HCT116 (cell line): Measurements from ENCODE around the gene ERC2. TPM values are rescaled to one million over a fixed set of nuclear protein-coding genes. Genes with fewer than 3 reads are reported as not detected.

Experiments used
- ATAC-seq: fragments of 200-7000 bp; cut with Tn5 transposase; 2 replicates; pipeline ENCODE4 v1.9.1; 2020; ENCODE audit warnings: mild to moderate bottlenecking, moderate library complexity
- BruUV-seq: library from RNA; stranded (reverse); fragments of 400-500 nt; replicated peaks from 2 replicates; lab custom pipeline; 2021; lab: Mats Ljungman, UMichigan
- CTCF ChIA-PET: fragments of 300-600 bp; sonication (Branson Sonifier 250); formaldehyde crosslinking; loops from one replicate; lab custom pipeline; 2021; ENCODE audit warnings: antibody characterized with exemption; lab: Charles Lee
- POLR2A ChIA-PET: fragments of 300-600, 350-600 bp; sonication (Branson Sonifier 250); formaldehyde crosslinking; loops from one replicate; lab custom pipeline; 2021; ENCODE audit warnings: antibody characterized with exemption; lab: Charles Lee
- RAD21 ChIA-PET, 2 experiments: fragments of 300-600 bp; sonication (Branson Sonifier 250); formaldehyde crosslinking; loops; one replicate each; lab custom pipeline; 2023; ENCODE audit warnings: low total read pairs in 2 of 2; ENCODE audit not compliant: uncharacterized antibody in 2 of 2, unreplicated experiment in 2 of 2, low non-redundant PET in 1 of 2; lab: Charles Lee
- DNase-seq: peaks from one replicate; pipeline ENCODE4 v3.0.0-alpha.2; 2010; ENCODE audit warnings: low read depth, low spot score
- H2AFZ ChIP-seq: fragments of 200-600 bp; shearing (Covaris generic), sonication (generic); 2 replicates; pipeline ENCODE4 v1.6.1; 2017; ENCODE audit warnings: low read depth, mixed run types, mixed read lengths, antibody characterized with exemption, low read length; ENCODE audit not compliant: poor library complexity, severe bottlenecking
- H3K27ac ChIP-seq: 2 replicates; pipeline ENCODE4 v1.5.1; 2012; ENCODE audit warnings: low read depth, low read length
- H3K27me3 ChIP-seq: fragments of 200-600 bp; sonication (generic); 2 replicates; pipeline ENCODE4 v1.6.1; 2016; ENCODE audit warnings: mixed run types, low read length, mixed read lengths; ENCODE audit not compliant: insufficient read depth
- H3K36me3 ChIP-seq, 2 experiments: fragments of 200-500 bp in 1 of 2; fragments of 200-600 bp in 1 of 2; sonication (Bioruptor generic) in 1 of 2; sonication (generic) in 1 of 2; 2 replicates each; pipeline versions ENCODE4 v1.5.1 to v1.6.1; 2014 to 2016; ENCODE audit warnings: low read length in 2 of 2, inconsistent platforms in 1 of 2, mixed read lengths in 1 of 2, mixed run types in 1 of 2; ENCODE audit not compliant: insufficient read depth in 2 of 2, control insufficient read depth in 1 of 2
- H3K4me1 ChIP-seq, 2 experiments: fragments of 200-600 bp in 1 of 2; sonication (generic) in 1 of 2; 2 replicates each; pipeline versions ENCODE4 v1.5.1 to v1.6.1; 2012 to 2017; ENCODE audit warnings: low read length in 2 of 2, inconsistent platforms in 1 of 2, mild to moderate bottlenecking in 1 of 2, mixed read lengths in 1 of 2, mixed run types in 1 of 2, moderate library complexity in 1 of 2; ENCODE audit not compliant: insufficient read depth in 2 of 2, control insufficient read depth in 1 of 2
- H3K4me2 ChIP-seq: fragments of 200-600 bp; sonication (generic); 2 replicates; pipeline ENCODE4 v1.6.1; 2017; ENCODE audit warnings: mixed run types, low read length, mixed read lengths
- H3K4me3 ChIP-seq, 2 experiments: fragments of 200-600 bp in 1 of 2; sonication (generic) in 1 of 2; replicated peaks in 1 of 2; 2 replicates each; pipeline ENCODE4 v1.5.1; 2011 to 2016; ENCODE audit warnings: low read length in 2 of 2, control low read depth in 1 of 2, low read depth in 1 of 2, mild to moderate bottlenecking in 1 of 2, mixed read lengths in 1 of 2, mixed run types in 1 of 2
- H3K79me2 ChIP-seq: fragments of 200-600 bp; sonication (generic); 2 replicates; pipeline ENCODE4 v1.6.1; 2017; ENCODE audit warnings: mild to moderate bottlenecking, mixed run types, low read length, moderate library complexity, mixed read lengths; ENCODE audit not compliant: insufficient read depth
- H3K9ac ChIP-seq: fragments of 200-600 bp; sonication (generic); 2 replicates; pipeline ENCODE4 v1.6.1; 2016; ENCODE audit warnings: low read length, mixed read lengths
- H3K9me2 ChIP-seq: fragments of 200-600 bp; sonication (generic), shearing (Covaris generic); 2 replicates; pipeline ENCODE4 v1.6.1; 2017; ENCODE audit warnings: mixed run types, mild to moderate bottlenecking, moderate library complexity; ENCODE audit not compliant: insufficient read depth
- H3K9me3 ChIP-seq, 2 experiments: fragments of 200-500 bp in 1 of 2; fragments of 200-600 bp in 1 of 2; sonication (Bioruptor generic) in 1 of 2; sonication (generic) in 1 of 2; 2 replicates each; pipeline ENCODE4 v1.6.1; 2014 to 2017; ENCODE audit warnings: low read length in 2 of 2, mixed read lengths in 2 of 2, inconsistent platforms in 1 of 2, low read depth in 1 of 2, mild to moderate bottlenecking in 1 of 2, mixed run types in 1 of 2, moderate library complexity in 1 of 2; ENCODE audit not compliant: control insufficient read depth in 1 of 2, insufficient read depth in 1 of 2
- H4K20me1 ChIP-seq: fragments of 200-600 bp; sonication (generic), shearing (Covaris generic); 2 replicates; pipeline ENCODE4 v1.6.1; 2017; ENCODE audit warnings: mixed run types, mild to moderate bottlenecking, moderate library complexity; ENCODE audit not compliant: insufficient read depth
- CTCF ChIP-seq, 3 experiments: fragments of 200-600 bp in 1 of 3; sonication (generic) in 1 of 3; IDR thresholded peaks in 2 of 3; conservative IDR thresholded peaks in 1 of 3; 2 replicates each; pipeline ENCODE4 v1.5.1; 2012 to 2017; ENCODE audit warnings: low read depth in 2 of 3, low read length in 2 of 3, antibody characterized with exemption in 1 of 3, borderline replicate concordance in 1 of 3, control low read depth in 1 of 3, mild to moderate bottlenecking in 1 of 3, mixed read lengths in 1 of 3, mixed run types in 1 of 3, moderate library complexity in 1 of 3; ENCODE audit not compliant: insufficient read depth in 1 of 3
- EGR1 ChIP-seq: IDR thresholded peaks from 2 replicates; pipeline ENCODE4 v1.6.1; 2012; ENCODE audit warnings: low read depth
- ELF1 ChIP-seq: IDR thresholded peaks from 2 replicates; pipeline ENCODE4 v1.6.1; 2012; ENCODE audit warnings: low read depth, borderline replicate concordance
- EZH2phosphoT487 ChIP-seq: fragments of 200-600 bp; IDR thresholded peaks from 2 replicates; pipeline ENCODE4 v1.6.1; 2018; ENCODE audit warnings: antibody characterized with exemption, borderline replicate concordance
- MAX ChIP-seq: IDR thresholded peaks from 2 replicates; pipeline ENCODE4 v1.6.1; 2012
- POLR2A ChIP-seq: IDR thresholded peaks from 2 replicates; pipeline ENCODE4 v1.7.0; 2011; ENCODE audit warnings: borderline replicate concordance; ENCODE audit not compliant: insufficient read depth, insufficient read length; ENCODE audit errors: extremely low read depth
- SP1 ChIP-seq: IDR thresholded peaks from 2 replicates; pipeline ENCODE4 v1.6.1; 2012; ENCODE audit warnings: low read depth
- SRF ChIP-seq: IDR thresholded peaks from 2 replicates; pipeline ENCODE4 v1.6.1; 2012; ENCODE audit warnings: low read depth
- ZBTB33 ChIP-seq: IDR thresholded peaks from 2 replicates; pipeline ENCODE4 v1.6.1; 2011; ENCODE audit warnings: mild to moderate bottlenecking, low read length, moderate library complexity; ENCODE audit not compliant: insufficient replicate concordance; ENCODE audit errors: extremely low read depth
- intact Hi-C: fragments of 100-400 bp; cut with micrococcal nuclease; formaldehyde crosslinking; loops from 2 replicates; pipeline ENCODE4 v1.10.0; 2022
- total RNA-seq: library from RNA; stranded (reverse); gene quantifications from one replicate; pipeline ENCODE4 v1.2.1, GENCODE V29; 2021; ENCODE audit not compliant: unreplicated experiment

ERC2 gene
- total RNA-seq, 1 experiment from 2014 or later = not detected

GRCh38 chr3:55559500-55560423 lies 908.5 kb downstream of the ERC2 start:
- H3K4me1 ChIP-seq = no peaks in the 10 kb centered on the region
- ChIA-PET POLR2A (no interaction called here), CTCF (no interaction called here)

More at GRCh38 chr3:55559500-55560423, 908.5 kb downstream of the ERC2 start:
- H4K20me1 ChIP-seq = no peaks in the 10 kb centered on the region
- H3K9me3 ChIP-seq = peaks cover 10 to 12% of the 10 kb centered on the region in 2 experiments; a peak in 2 of 4 replicates
- no peak for TF ChIP-seq EZH2phosphoT487
- no peak for TF ChIP-seq EGR1
- TF ChIP-seq POLR2A = no peak
- TF ChIP-seq CTCF (IDR thresholded peaks at IDR 0.05 in 2 of 3, conservative IDR thresholded peaks at IDR 0.05 in 1 of 3; ENCODE audit: borderline replicate concordance in 1 of 3, insufficient read depth in 1 of 3, low read depth in 2 of 3, low read length in 2 of 3) = no peak
- no peak for TF ChIP-seq MAX
- TF ChIP-seq SRF = no peak
- TF ChIP-seq SP1 = no peak
- TF ChIP-seq ZBTB33 = no peak
- no peak for TF ChIP-seq ELF1
- H3K27me3 ChIP-seq = no peaks in the 10 kb centered on the region
- no peak overlapping the region for H2AFZ ChIP-seq
- H3K4me2 ChIP-seq = no peak overlapping the region
- no peak overlapping the region for H3K9ac ChIP-seq
- RAD21 ChIA-PET = no interaction called here
- no peak overlapping the region for H3K4me3 ChIP-seq
- BruUV-seq = no TSS peak
- H3K9me2 ChIP-seq = no peaks in the 10 kb centered on the region
- DNase-seq (no peak), ATAC-seq (no peak)
- no peaks in the 10 kb centered on the region for H3K36me3 ChIP-seq
- no peak overlapping the region for H3K27ac ChIP-seq
- intact Hi-C loops = no loop called here
- H3K79me2 ChIP-seq = no peaks in the 10 kb centered on the region
